22Rv1 (cell line): ENCODE data around the gene DDX31.
A peak's percentile ranks its signal among the peaks of the same experiment; 100 is the strongest.
"Not testable (repeated sequence)": the region's sequence is repeated elsewhere in the genome, so short reads cannot be mapped to it uniquely, and the experiment has no call there.

Experiments
- H3K27ac ChIP-seq: fragments of 450-650 bp; 2 replicates; pipeline ENCODE4 v1.5.1; 2017
- CTCF ChIP-seq: fragments of 450-650 bp; IDR thresholded peaks from 2 replicates; pipeline ENCODE4 v1.5.1; 2017; ENCODE audit warnings: mild to moderate bottlenecking
- ZFX ChIP-seq: fragments of 450-650 bp; IDR thresholded peaks from 2 replicates; pipeline ENCODE4 v1.6.1; 2017; ENCODE audit warnings: antibody characterized with exemption, borderline replicate concordance

DDX31 gene

GRCh38 chr9:132669698-132670456, at the start of gene DDX31:
DDX31 (minus strand) TSS chr9:132669983; CDS start chr9:132669934, 49 bp downstream.
- no peak for TF ChIP-seq CTCF
- H3K27ac ChIP-seq, result peak within 1 kb of the TSS; percentile 98

DNA sequence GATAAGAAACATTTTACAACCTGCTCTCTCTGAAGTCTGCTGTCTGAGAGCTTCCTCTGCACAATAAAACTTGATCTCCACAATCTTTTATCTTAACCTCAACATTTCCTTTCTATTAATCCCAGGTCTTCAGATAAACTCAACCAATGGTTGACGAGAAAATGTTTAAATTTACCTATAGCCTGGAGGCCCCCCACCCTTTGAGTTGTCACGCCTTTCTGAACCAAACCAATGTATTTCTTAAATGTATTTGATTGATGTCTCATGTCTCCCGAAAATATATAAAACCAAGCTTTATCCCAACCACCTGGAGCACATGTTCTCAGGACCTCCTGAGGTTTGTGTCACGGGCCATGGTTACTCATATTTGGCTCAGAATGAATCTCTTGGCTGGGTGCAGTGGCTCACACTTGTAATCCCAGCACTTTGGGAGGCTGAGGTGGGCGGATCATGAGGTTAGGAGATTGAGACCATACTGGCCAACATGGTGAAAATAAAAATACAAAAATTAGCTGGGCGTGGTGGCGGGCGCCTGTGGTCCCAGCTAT, 48.7 kb upstream of the DDX31 start:
- not testable (repeated sequence) for H3K27ac ChIP-seq

- H3K27ac ChIP-seq, result no peak overlapping the region
- no peak for TF ChIP-seq CTCF
- TF ChIP-seq ZFX, result no peak
Measured at GRCh38 chr9:132717326-132717945, 47.7 kb upstream of the DDX31 start.

- no peak overlapping the region for H3K27ac ChIP-seq
- TF ChIP-seq CTCF (no peak), ZFX (no peak)
Measured at GRCh38 chr9:132716007-132716406, 46.2 kb upstream of the DDX31 start.

GRCh38 chr9:132712753-132713152, 43.0 kb upstream of the DDX31 start:
- no peak for TF ChIP-seq ZFX
- TF ChIP-seq CTCF, result no peak
- no peak overlapping the region for H3K27ac ChIP-seq

DNA sequence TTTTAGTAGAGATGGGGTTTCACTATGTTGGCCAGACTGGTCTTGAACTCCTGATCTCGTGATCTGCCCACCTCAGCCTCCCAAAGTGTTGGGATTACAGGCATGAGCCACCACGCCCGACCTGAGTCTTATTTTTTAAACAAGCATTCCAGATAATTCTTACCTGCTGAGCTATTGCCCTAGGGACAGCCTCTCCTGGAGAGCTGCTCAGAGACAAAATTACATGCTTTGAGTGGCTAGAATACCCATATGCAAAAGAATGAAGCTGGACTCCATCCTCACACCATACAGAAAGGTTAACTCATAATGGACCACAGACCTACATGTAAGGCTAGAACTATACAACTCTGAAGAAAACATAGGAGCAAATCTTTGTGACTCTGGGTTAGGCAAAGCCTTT, 42.1 kb upstream of the DDX31 start:
- TF ChIP-seq CTCF (no peak), ZFX (no peak)
- no peak overlapping the region for H3K27ac ChIP-seq

GRCh38 chr9:132711152-132711551, 41.4 kb upstream of the DDX31 start:
- not testable (repeated sequence) for H3K27ac ChIP-seq

DNA sequence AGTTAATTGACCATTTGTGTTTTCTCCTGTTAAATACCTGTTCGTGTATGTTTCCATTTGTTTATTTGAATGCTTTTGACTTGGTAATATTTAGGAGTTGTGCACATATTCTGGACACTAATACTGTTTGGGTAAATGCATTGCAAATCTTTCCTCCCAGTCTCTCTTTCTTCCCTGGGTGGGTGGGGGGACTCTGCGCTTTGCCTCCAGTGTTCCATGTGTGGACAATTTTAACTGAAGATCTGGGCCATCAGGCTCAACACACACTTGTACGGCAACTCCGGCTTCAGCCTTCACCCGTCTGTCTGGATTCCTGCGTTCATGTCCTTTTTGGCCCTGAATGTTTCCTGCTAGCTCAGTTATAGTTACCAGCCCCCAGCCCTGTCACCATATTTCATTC, 40.5 kb upstream of the DDX31 start:
- TF ChIP-seq CTCF, result no peak
- TF ChIP-seq ZFX, result no peak
- H3K27ac ChIP-seq, result no peak overlapping the region
